Thoracic aorta (tissue), 2 donors: ENCODE data around the gene PLEKHD1. TPM values are rescaled to one million over a fixed set of nuclear protein-coding genes. Genes with fewer than 3 reads are reported as not detected.

ENCODE experiments used
- ATAC-seq: fragments of 150-250 bp; one replicate; pipeline ENCODE4 v1.8.0; 2017; ENCODE audit warnings: low read depth; ENCODE audit not compliant: insufficient number of reproducible peaks, low FRiP score
- DNase-seq: peaks from one replicate; pipeline ENCODE4 v3.0.0-alpha.2; 2020; ENCODE audit warnings: low spot score
- H3K27ac ChIP-seq, 2 donors: fragments of 200-600 bp; sonication (generic); 1 replicate in 1 of 2; 2 replicates in 1 of 2; pipeline ENCODE4 v1.5.1; 2016; ENCODE audit warnings: mild to moderate bottlenecking in 2 of 2, moderate library complexity in 2 of 2
- H3K27me3 ChIP-seq: fragments of 200-600 bp; sonication (generic); replicated peaks from 2 replicates; pipeline ENCODE4 v1.6.0; 2016; ENCODE audit warnings: mild to moderate bottlenecking; ENCODE audit not compliant: insufficient read depth
- H3K36me3 ChIP-seq: fragments of 200-600 bp; sonication (generic); one replicate; pipeline ENCODE4 v1.5.1; 2016
- H3K4me1 ChIP-seq, 2 donors: fragments of 200-600 bp; sonication (generic); 1 replicate in 1 of 2; 2 replicates in 1 of 2; pipeline versions ENCODE4 v1.5.1 to v1.6.0; 2016; ENCODE audit warnings: low read depth in 2 of 2, mild to moderate bottlenecking in 1 of 2; ENCODE audit not compliant: control insufficient read depth in 1 of 2
- H3K4me3 ChIP-seq: fragments of 200-600 bp; sonication (generic); 2 replicates; pipeline ENCODE4 v1.5.1; 2016; ENCODE audit warnings: mild to moderate bottlenecking
- H3K9me3 ChIP-seq: fragments of 200-600 bp; sonication (generic); 2 replicates; pipeline ENCODE4 v1.5.1; 2016
- total RNA-seq, 2 donors: library from RNA; depleted of rRNA; stranded (reverse); fragments of >200 nt; gene quantifications; one replicate each; pipeline versions ENCODE4 v1.1.0 to v1.2.3, GENCODE V29; 2016
- TF ChIP-seq, protein P1 (sequence below): fragments of 200-600 bp; sonication (generic); IDR thresholded peaks from one replicate; pipeline ENCODE4 v1.5.1; 2019; ENCODE audit warnings: antibody characterized with exemption

PLEKHD1 gene
- total RNA-seq, 2 donors from 2014 or later: 0.14 to 0.49 TPM

DNA sequence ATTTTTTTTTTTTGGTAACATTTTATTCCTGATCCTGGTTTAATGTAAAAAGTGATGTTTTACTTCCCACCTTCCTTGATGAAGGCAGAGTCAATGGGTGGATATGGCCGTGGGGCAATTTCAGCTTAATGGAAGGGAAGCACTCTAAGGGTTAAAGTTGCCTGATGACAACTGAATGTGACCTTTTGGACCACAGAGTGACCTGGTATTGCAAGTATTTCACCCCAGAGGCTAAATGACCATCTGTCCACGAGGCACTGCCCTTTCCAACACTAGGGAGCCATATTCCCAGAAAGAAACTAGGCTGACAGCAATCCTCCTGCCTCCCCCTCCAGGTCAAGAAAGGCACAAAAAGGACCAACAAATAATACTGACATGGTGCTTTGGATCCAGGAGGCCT lies 85.3 kb downstream of the PLEKHD1 start:
- TF ChIP-seq, protein P1, sequence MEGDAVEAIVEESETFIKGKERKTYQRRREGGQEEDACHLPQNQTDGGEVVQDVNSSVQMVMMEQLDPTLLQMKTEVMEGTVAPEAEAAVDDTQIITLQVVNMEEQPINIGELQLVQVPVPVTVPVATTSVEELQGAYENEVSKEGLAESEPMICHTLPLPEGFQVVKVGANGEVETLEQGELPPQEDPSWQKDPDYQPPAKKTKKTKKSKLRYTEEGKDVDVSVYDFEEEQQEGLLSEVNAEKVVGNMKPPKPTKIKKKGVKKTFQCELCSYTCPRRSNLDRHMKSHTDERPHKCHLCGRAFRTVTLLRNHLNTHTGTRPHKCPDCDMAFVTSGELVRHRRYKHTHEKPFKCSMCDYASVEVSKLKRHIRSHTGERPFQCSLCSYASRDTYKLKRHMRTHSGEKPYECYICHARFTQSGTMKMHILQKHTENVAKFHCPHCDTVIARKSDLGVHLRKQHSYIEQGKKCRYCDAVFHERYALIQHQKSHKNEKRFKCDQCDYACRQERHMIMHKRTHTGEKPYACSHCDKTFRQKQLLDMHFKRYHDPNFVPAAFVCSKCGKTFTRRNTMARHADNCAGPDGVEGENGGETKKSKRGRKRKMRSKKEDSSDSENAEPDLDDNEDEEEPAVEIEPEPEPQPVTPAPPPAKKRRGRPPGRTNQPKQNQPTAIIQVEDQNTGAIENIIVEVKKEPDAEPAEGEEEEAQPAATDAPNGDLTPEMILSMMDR: no peak
- Histone ChIP-seq H3K4me1 (peaks cover 21 to 33% of the 10 kb centered on the region in 2 donors), H3K27ac (no peak overlapping the region), H3K36me3 (no peaks in the 10 kb centered on the region), H3K9me3 (no peaks in the 10 kb centered on the region), H3K27me3 (no peaks in the 10 kb centered on the region), H3K4me3 (no peak overlapping the region)
- no peak for DNase-seq
- no peak for ATAC-seq

DNA sequence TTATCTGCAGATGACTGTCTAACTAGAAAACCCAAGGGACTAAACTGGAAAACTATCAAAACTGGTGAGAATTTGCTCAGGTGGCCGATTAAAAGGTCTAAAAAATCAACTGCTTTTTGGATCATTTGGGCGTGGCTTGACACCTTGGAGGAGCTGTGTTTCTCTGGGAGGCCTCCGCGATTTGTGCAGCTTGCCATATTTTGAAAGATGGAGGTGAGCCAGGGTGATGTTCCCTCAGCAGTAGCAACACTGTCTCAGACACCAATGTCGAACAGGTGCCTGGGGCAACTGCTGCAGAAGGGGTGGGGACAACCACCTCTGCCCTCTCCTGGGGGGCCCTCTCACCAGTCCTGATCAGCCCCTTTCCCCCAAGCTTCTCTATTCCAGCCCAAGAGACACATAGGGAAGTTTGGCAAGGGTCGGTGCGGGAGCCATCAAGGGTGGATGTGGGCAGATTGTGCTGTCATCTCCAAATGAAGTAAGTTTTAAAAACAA lies 86.4 kb downstream of the PLEKHD1 start:
- TF ChIP-seq, protein P1: no peak
- Histone ChIP-seq H3K4me1 (peaks cover 21 to 33% of the 10 kb centered on the region in 2 donors), H3K9me3 (no peaks in the 10 kb centered on the region), H3K4me3 (no peak overlapping the region), H3K36me3 (no peaks in the 10 kb centered on the region), H3K27me3 (no peaks in the 10 kb centered on the region), H3K27ac (no peak overlapping the region)
- ATAC-seq (no peak), DNase-seq (no peak)

DNA sequence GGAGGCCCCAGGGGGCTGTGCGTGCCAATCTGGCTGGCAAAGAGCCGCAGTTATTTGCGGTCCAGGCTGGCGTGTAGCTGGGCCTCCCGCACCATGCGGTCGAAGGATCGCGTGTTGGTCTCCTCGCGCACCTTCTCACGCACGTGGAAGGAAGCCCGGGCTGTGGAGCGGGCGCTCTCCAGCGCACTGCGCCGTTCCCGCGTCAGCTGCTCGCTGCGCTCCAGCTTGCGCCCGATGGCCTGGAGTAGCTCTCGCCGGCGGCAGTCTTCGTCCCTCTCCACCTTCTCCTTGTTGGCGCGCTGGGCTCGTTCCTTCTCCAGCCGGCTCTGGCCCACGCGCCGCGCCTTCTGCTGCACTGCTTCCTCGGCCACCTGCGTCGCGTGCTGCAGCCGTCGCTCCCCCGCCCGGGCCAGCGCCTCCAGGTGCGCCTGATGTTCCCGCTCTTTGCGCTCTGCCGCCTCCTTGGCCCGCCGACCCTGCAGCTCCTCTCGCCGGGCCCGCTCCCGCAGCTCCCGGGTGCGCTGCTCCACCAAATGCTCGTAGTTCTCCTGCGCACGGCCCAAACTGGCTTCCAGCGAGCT lies 87.0 kb downstream of the PLEKHD1 start:
- Histone ChIP-seq H3K4me3 (peak overlapping the region; percentile 64), H3K4me1 (peaks cover 21 to 33% of the 10 kb centered on the region in 2 donors), H3K27me3 (no peaks in the 10 kb centered on the region), H3K36me3 (no peaks in the 10 kb centered on the region), H3K27ac (no peak overlapping the region), H3K9me3 (no peaks in the 10 kb centered on the region)
- TF ChIP-seq, protein P1: no peak
- no peak for DNase-seq
- no peak for ATAC-seq

DNA sequence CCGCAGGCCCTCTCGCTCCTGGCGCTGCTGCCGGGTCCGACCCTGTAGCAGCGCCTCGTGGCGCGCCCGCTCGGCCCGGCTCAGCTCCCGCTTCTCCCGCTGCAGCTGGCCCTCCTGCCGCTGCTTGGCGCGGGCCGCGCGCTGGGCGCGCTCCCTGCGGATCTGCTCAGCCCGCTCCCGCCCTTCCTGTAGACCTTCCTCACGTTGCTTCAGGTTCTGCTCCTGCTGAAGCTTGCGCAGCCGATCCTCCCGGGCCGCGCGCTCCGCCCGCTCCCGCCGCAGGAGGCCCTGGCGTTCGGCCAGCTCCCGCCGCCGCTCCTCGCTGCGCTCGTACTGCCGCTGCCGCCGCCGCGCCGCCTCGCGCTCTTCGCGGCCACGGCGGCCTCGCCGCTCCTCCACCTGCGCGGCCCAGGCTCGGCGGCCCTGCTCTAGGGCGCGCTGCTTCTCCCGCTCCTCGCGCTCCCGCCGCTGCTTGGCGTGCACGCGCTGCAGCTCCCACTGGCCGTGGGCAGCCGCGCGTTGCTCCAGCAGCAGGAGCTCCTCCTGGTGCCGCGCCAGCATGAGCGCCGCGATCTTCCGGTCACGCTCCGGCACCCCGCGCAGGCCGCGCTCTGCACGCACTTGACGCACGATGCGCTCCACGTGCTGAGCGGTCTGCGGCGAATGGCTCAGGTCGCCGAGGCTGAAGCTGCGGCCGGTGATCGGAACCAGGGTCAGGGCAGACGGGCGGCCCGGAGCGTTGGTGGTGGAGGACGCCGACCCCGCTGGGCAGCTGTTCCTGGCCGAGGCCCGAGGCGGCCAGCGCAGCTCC lies 87.7 kb downstream of the PLEKHD1 start:
- no peak overlapping the region for H3K27ac ChIP-seq
- H3K4me1 ChIP-seq: peaks cover 21 to 33% of the 10 kb centered on the region in 2 donors
- TF ChIP-seq, protein P1: no peak
- no peaks in the 10 kb centered on the region for H3K9me3 ChIP-seq
- no peaks in the 10 kb centered on the region for H3K36me3 ChIP-seq
- DNase-seq: no peak
- H3K27me3 ChIP-seq: no peaks in the 10 kb centered on the region
- no peak for ATAC-seq
- peak overlapping the region; percentile 64 for H3K4me3 ChIP-seq

DNA sequence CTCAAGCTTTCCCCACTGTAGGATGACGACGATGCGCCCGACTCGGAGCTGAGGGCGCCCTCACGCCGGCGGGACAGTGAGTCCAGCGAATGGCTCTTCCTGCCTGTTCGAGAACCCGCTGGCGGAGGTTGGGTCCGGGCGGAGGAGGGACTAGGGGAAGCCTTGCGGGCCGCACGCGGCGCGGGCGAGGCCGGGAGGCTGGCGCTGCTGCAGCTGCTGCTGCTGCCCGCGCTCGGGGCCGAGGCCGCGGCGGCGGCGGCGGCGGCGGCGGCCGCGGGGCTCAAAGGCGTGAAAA lies 88.3 kb downstream of the PLEKHD1 start:
- Histone ChIP-seq H3K27me3 (no peaks in the 10 kb centered on the region), H3K36me3 (no peaks in the 10 kb centered on the region), H3K27ac (no peak overlapping the region), H3K4me1 (peaks cover 21 to 33% of the 10 kb centered on the region in 2 donors), H3K4me3 (peak overlapping the region; percentile 64), H3K9me3 (no peaks in the 10 kb centered on the region)
- no peak for DNase-seq
- TF ChIP-seq, protein P1: no peak
- no peak for ATAC-seq
